ENCODE results near the gene RP2. TPM values are rescaled to one million over a fixed set of nuclear protein-coding genes. Genes with fewer than 3 reads are reported as not detected.

Gene RP2
- total RNA-seq, 2 donors from 2014 or later: 11.8 to 12.7 TPM

- Histone ChIP-seq H3K9me3 (no peaks in the 10 kb centered on the region), H3K36me3 (no peaks in the 10 kb centered on the region), H3K27me3 (replicated peaks; ENCODE audit: insufficient read depth) (no peaks in the 10 kb centered on the region), H3K4me3 (no peak overlapping the region), H3K4me1 (ENCODE audit: control insufficient read depth in 1 of 2, low read depth in 2 of 2) (no peaks in the 10 kb centered on the region), H3K27ac (no peak overlapping the region)
- TF ChIP-seq CTCF (IDR thresholded peaks at IDR 0.05): no peak
- DNase-seq (ENCODE audit: low spot score) (no peak), ATAC-seq (ENCODE audit: insufficient number of reproducible peaks, low FRiP score, low read depth) (no peak)
These were observed 5.0 kb upstream of the RP2 start for GRCh38 chrX:46831765-46832327.

- Histone ChIP-seq H3K27me3 (replicated peaks; ENCODE audit: insufficient read depth) (no peaks in the 10 kb centered on the region), H3K27ac (peak overlapping the region; percentile 79 to 95), H3K4me1 (ENCODE audit: control insufficient read depth in 1 of 2, low read depth in 2 of 2) (peaks cover 0 to 29% of the 10 kb centered on the region in 2 donors), H3K9me3 (no peaks in the 10 kb centered on the region), H3K4me3 (peak overlapping the region; percentile 92), H3K36me3 (no peaks in the 10 kb centered on the region)
- TF ChIP-seq CTCF (IDR thresholded peaks at IDR 0.05): no peak
- DNase-seq (ENCODE audit: low spot score) (no peak), ATAC-seq (ENCODE audit: insufficient number of reproducible peaks, low FRiP score, low read depth) (no peak)
These were observed 979 bp downstream of the RP2 start for GRCh38 chrX:46837558-46838485.

GRCh38 chrX:46838486-46838870, 1.6 kb downstream of the RP2 start:
- H3K9me3 ChIP-seq: no peaks in the 10 kb centered on the region
- no peak for TF ChIP-seq CTCF (IDR thresholded peaks at IDR 0.05)
- DNase-seq (ENCODE audit: low spot score): no peak
- no peak for ATAC-seq (ENCODE audit: insufficient number of reproducible peaks, low FRiP score, low read depth)
- peaks cover 0 to 29% of the 10 kb centered on the region in 2 donors for H3K4me1 ChIP-seq (ENCODE audit: control insufficient read depth in 1 of 2, low read depth in 2 of 2)
- H3K27me3 ChIP-seq (replicated peaks; ENCODE audit: insufficient read depth): no peaks in the 10 kb centered on the region
- H3K36me3 ChIP-seq: no peaks in the 10 kb centered on the region
- peak overlapping the region; percentile 92 for H3K4me3 ChIP-seq
- H3K27ac ChIP-seq: no peak overlapping the region

- no peak overlapping the region for H3K27ac ChIP-seq
- no peaks in the 10 kb centered on the region for H3K36me3 ChIP-seq
- peak overlapping the region; percentile 92 for H3K4me3 ChIP-seq
- H3K9me3 ChIP-seq: no peaks in the 10 kb centered on the region
- H3K4me1 ChIP-seq (ENCODE audit: control insufficient read depth in 1 of 2, low read depth in 2 of 2): peaks cover 0 to 29% of the 10 kb centered on the region in 2 donors
- ATAC-seq (ENCODE audit: insufficient number of reproducible peaks, low FRiP score, low read depth) (no peak), DNase-seq (ENCODE audit: low spot score) (no peak)
- no peaks in the 10 kb centered on the region for H3K27me3 ChIP-seq (replicated peaks; ENCODE audit: insufficient read depth)
- TF ChIP-seq CTCF (IDR thresholded peaks at IDR 0.05): no peak
These were observed 2.2 kb downstream of the RP2 start for GRCh38 chrX:46838974-46839480.

- Histone ChIP-seq H3K9me3 (no peaks in the 10 kb centered on the region), H3K4me1 (ENCODE audit: control insufficient read depth in 1 of 2, low read depth in 2 of 2) (peaks cover 0 to 29% of the 10 kb centered on the region in 2 donors), H3K27me3 (replicated peaks; ENCODE audit: insufficient read depth) (no peaks in the 10 kb centered on the region), H3K36me3 (no peaks in the 10 kb centered on the region), H3K27ac (no peak overlapping the region), H3K4me3 (no peak overlapping the region)
- no peak for TF ChIP-seq CTCF (IDR thresholded peaks at IDR 0.05)
- ATAC-seq (ENCODE audit: insufficient number of reproducible peaks, low FRiP score, low read depth): no peak
- no peak for DNase-seq (ENCODE audit: low spot score)
These were observed 4.1 kb downstream of the RP2 start for GRCh38 chrX:46840946-46841345.
